Loucy (cell line): Measurements from ENCODE around the gene SNX27.
A peak's percentile ranks its signal among the peaks of the same experiment; 100 is the strongest.

Source experiments
- H2AFZ ChIP-seq: fragments of 200-600 bp; sonication (generic); 2 replicates; pipeline ENCODE4 v1.6.0; 2016; ENCODE audit warnings: antibody characterized with exemption, mild to moderate bottlenecking, low read length, moderate library complexity
- H3F3A ChIP-seq: fragments of 200-600 bp; 2 replicates; pipeline ENCODE4 v1.6.0; 2016; ENCODE audit warnings: antibody characterized with exemption, low read depth, mild to moderate bottlenecking
- H3K27me3 ChIP-seq: fragments of 200-600 bp; sonication (generic); 2 replicates; pipeline ENCODE4 v1.6.1; 2014; ENCODE audit warnings: low read length, mild to moderate bottlenecking; ENCODE audit not compliant: insufficient read depth, poor library complexity, severe bottlenecking
- H3K36me3 ChIP-seq: fragments of 200-600 bp; sonication (generic); 2 replicates; pipeline ENCODE4 v1.6.1; 2016; ENCODE audit warnings: low read length; ENCODE audit not compliant: insufficient read depth
- H3K4me1 ChIP-seq: fragments of 200-600 bp; sonication (generic); 2 replicates; pipeline ENCODE4 v1.5.1; 2014; ENCODE audit warnings: low read length, mild to moderate bottlenecking; ENCODE audit not compliant: insufficient read depth, poor library complexity, severe bottlenecking
- H3K4me2 ChIP-seq: fragments of 200-600 bp; sonication (generic); 2 replicates; pipeline ENCODE4 v1.6.0; 2014; ENCODE audit warnings: antibody characterized with exemption, low read length, low read depth, mild to moderate bottlenecking; ENCODE audit not compliant: poor library complexity, severe bottlenecking
- H3K4me3 ChIP-seq: fragments of 200-600 bp; sonication (generic); 2 replicates; pipeline ENCODE4 v1.5.1; 2014; ENCODE audit warnings: low read length, mild to moderate bottlenecking, mixed read lengths; ENCODE audit not compliant: poor library complexity, severe bottlenecking
- H3K79me2 ChIP-seq: fragments of 200-600 bp; sonication (generic); 2 replicates; pipeline ENCODE4 v1.6.1; 2014; ENCODE audit warnings: low read length; ENCODE audit not compliant: insufficient read depth
- H3K9ac ChIP-seq: fragments of 200-600 bp; sonication (generic); 2 replicates; pipeline ENCODE4 v1.6.0; 2014; ENCODE audit warnings: mild to moderate bottlenecking, low read depth, low read length, moderate library complexity; ENCODE audit not compliant: poor library complexity, severe bottlenecking
- H3K9me2 ChIP-seq: fragments of 200-600 bp; sonication (generic); replicated peaks from 2 replicates; pipeline ENCODE4 v1.6.1; 2016; ENCODE audit warnings: low read depth, low read length, mixed read lengths
- H3K9me3 ChIP-seq: fragments of 200-600 bp; sonication (generic); 2 replicates; pipeline ENCODE4 v1.6.1; 2014; ENCODE audit warnings: mild to moderate bottlenecking, antibody characterized with exemption, low read length, low read depth; ENCODE audit not compliant: insufficient read depth
- H4K20me1 ChIP-seq: fragments of 200-600 bp; sonication (generic); 2 replicates; pipeline ENCODE4 v1.6.0; 2014; ENCODE audit warnings: antibody characterized with exemption, low read length, mild to moderate bottlenecking; ENCODE audit not compliant: insufficient read depth, poor library complexity, severe bottlenecking
- CTCF ChIP-seq: fragments of 200-600 bp; sonication (generic); conservative IDR thresholded peaks from 2 replicates; pipeline ENCODE4 v1.5.1; 2014; ENCODE audit warnings: mild to moderate bottlenecking, antibody characterized with exemption, low read length
- EZH2phosphoT487 ChIP-seq: fragments of 200-600 bp; IDR thresholded peaks from 2 replicates; pipeline ENCODE4 v1.6.1; 2018; ENCODE audit warnings: antibody characterized with exemption, mild to moderate bottlenecking, moderate library complexity, borderline replicate concordance

The SNX27 gene

GRCh38 chr1:151720974-151721787 lies 109.3 kb downstream of the SNX27 start, which contains the start of gene RIIAD1:
Gene RIIAD1, plus strand, starts transcription at chr1:151721522. Its CDS starts 15 bp downstream, at chr1:151721537.
- peak within 1 kb of the TSS; percentile 66 for H3K4me3 ChIP-seq
- H3K4me1 ChIP-seq = peaks cover 7% of the 10 kb centered on the region
- H3K36me3 ChIP-seq = no peaks in the 10 kb centered on the region
- H3K9me2 ChIP-seq = no peaks in the 10 kb centered on the region
- TF ChIP-seq EZH2phosphoT487 = no peak
- TF ChIP-seq CTCF = peak; percentile 67
- H3K4me2 ChIP-seq = peak within 1 kb of the TSS; percentile 76
- H3K27me3 ChIP-seq = no peaks in the 10 kb centered on the region
- no peaks in the 10 kb centered on the region for H3K79me2 ChIP-seq
- no peaks in the 10 kb centered on the region for H3F3A ChIP-seq
- H4K20me1 ChIP-seq = no peaks in the 10 kb centered on the region
- H3K9ac ChIP-seq = no peak within 1 kb of the TSS
- H2AFZ ChIP-seq = peak within 1 kb of the TSS; percentile 71
- H3K9me3 ChIP-seq = no peaks in the 10 kb centered on the region

DNA sequence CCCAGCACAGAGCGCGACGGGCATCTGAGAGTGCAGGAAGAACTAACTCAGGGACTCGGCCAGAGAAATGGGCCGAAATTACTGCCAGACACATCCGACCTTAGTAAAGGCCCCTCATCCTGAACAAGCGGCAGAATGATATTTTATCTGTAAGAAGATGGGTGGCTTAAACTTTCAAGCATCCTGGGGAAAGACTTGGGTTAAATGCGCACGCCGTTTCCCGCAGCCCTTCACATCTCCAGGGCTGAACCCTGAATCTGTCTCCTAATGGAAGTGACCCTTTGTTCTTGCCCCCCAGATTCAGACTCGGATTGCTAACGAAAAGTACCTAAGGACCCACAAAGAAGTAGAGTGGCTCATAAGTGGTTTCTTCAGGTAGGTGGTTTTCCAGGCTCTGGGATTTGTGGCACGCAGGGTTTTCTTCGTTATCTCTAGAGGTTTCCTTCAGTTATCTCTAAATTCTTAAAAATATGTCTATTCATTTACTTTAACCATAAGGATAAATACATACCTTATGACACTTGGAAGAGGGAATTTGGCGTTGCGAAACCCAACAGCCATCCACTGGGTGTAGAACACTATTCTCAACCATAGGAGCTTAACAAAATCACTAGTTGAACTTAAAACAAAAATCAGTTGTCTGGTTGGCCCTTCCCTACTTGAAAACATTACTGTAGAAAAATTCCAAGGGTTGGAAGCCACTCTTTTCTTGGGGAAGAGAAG lies 110.1 kb downstream of the SNX27 start:
- Histone ChIP-seq H3K27me3 (no peaks in the 10 kb centered on the region), H3F3A (no peaks in the 10 kb centered on the region), H3K4me2 (peak overlapping the region; percentile 76), H3K9ac (no peak overlapping the region), H3K4me1 (peaks cover 7% of the 10 kb centered on the region), H3K4me3 (peak overlapping the region; percentile 66), H3K79me2 (no peaks in the 10 kb centered on the region), H3K9me2 (no peaks in the 10 kb centered on the region), H3K9me3 (no peaks in the 10 kb centered on the region), H2AFZ (0 out of 2 replicates have a peak overlapping the region, but pooled peaks have one; percentile 19), H3K36me3 (no peaks in the 10 kb centered on the region), H4K20me1 (no peaks in the 10 kb centered on the region)
- TF ChIP-seq EZH2phosphoT487 = no peak
- no peak for TF ChIP-seq CTCF

DNA sequence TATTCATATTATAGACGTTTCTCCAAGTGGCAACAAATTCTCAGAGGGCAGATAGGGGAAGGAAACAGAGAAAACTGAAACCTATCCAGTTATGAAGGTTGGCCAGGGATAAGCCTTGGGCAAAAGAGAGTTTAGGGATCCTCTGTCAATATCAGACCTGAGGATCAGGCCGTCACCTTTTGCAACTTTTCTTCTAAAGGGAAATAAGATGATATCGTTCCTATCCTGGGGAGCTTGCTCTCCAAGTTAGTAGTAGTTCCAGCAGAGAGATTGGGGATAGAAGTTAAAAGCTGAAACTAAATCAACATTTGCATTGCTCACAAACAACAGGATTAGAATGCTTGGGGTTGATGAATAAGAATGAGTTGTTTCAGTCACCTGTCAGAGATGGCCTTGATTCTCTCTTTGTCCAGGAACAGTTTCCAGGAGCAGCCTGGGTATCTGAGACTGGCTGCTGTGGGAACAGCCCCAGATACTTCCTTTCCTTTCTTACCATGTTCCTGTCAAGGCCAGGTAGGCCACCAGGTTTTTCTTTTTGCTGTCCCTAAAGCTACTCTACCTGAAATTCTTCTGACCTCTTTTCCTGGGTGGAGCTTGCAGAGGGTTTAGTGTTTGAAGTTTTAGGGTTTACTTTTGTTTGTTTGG lies 112.0 kb downstream of the SNX27 start:
- H3K9me3 ChIP-seq = no peaks in the 10 kb centered on the region

More for the DNA sequence above, 112.0 kb downstream of the SNX27 start:
- Histone ChIP-seq H4K20me1 (no peaks in the 10 kb centered on the region), H3K9me2 (no peaks in the 10 kb centered on the region), H3K36me3 (no peaks in the 10 kb centered on the region), H3K4me2 (no peak overlapping the region), H3K27me3 (no peaks in the 10 kb centered on the region), H3K79me2 (no peaks in the 10 kb centered on the region), H3K4me1 (peaks cover 7% of the 10 kb centered on the region), H3K9ac (no peak overlapping the region), H2AFZ (no peak overlapping the region), H3F3A (no peaks in the 10 kb centered on the region), H3K4me3 (no peak overlapping the region)
- no peak for TF ChIP-seq CTCF
- no peak for TF ChIP-seq EZH2phosphoT487
